Caco-2 (cell line): Measurements from ENCODE around the gene NPFFR2. TPM values are rescaled to one million over a fixed set of nuclear protein-coding genes. Genes with fewer than 3 reads are reported as not detected.
"Not testable (repeated sequence)": the region's sequence is repeated elsewhere in the genome, so short reads cannot be mapped to it uniquely, and the experiment has no call there.

Experiments used
- BruUV-seq: library from RNA; stranded (reverse); fragments of 400-500 nt; replicated peaks from 2 replicates; lab custom pipeline; 2021; lab: Mats Ljungman, UMichigan
- CTCF ChIA-PET: fragments of 300-600 bp; sonication (Branson Sonifier 250); formaldehyde crosslinking; loops from one replicate; lab custom pipeline; 2022; ENCODE audit warnings: antibody characterized with exemption; lab: Charles Lee
- POLR2A ChIA-PET: fragments of 300-600 bp; sonication (Branson Sonifier 250); formaldehyde crosslinking; loops from one replicate; lab custom pipeline; 2022; ENCODE audit warnings: antibody characterized with exemption; lab: Charles Lee
- DNase-seq, 2 experiments: peaks; one replicate each; pipeline versions ENCODE4 v3.0.0 to v3.0.0-alpha.2; 2020 to 2022
- H3K27me3 ChIP-seq: replicated peaks from 2 replicates; pipeline ENCODE4 v1.6.0; 2011; ENCODE audit warnings: low read length; ENCODE audit not compliant: control insufficient read depth, insufficient read depth
- H3K36me3 ChIP-seq: 2 replicates; pipeline ENCODE4 v1.5.1; 2011; ENCODE audit warnings: low read length; ENCODE audit not compliant: control insufficient read depth, insufficient read depth
- H3K4me1 ChIP-seq: fragments of 250-450 bp; sonication (Bioruptor Pico); 2 replicates; pipeline ENCODE4 v1.5.1; 2020; ENCODE audit warnings: mild to moderate bottlenecking
- H3K4me3 ChIP-seq: 2 replicates; pipeline ENCODE4 v1.5.1; 2011; ENCODE audit warnings: low read depth, mild to moderate bottlenecking, control low read depth, low read length
- H3K9me3 ChIP-seq: fragments of 250-450 bp; sonication (Bioruptor Pico); 2 replicates; pipeline ENCODE4 v1.5.1; 2020; ENCODE audit warnings: mild to moderate bottlenecking, moderate library complexity
- H3K27ac Mint-ChIP-seq: one replicate; pipeline ENCODE4 v1.8.0; 2022; ENCODE audit warnings: mixed read lengths; ENCODE audit not compliant: unreplicated experiment
- H3K27me3 Mint-ChIP-seq: one replicate; pipeline ENCODE4 v1.8.0; 2022; ENCODE audit warnings: mixed read lengths; ENCODE audit not compliant: insufficient read depth, unreplicated experiment
- H3K36me3 Mint-ChIP-seq: one replicate; pipeline ENCODE4 v1.8.0; 2022; ENCODE audit warnings: mild to moderate bottlenecking, mixed read lengths; ENCODE audit not compliant: insufficient read depth, unreplicated experiment
- H3K4me1 Mint-ChIP-seq: one replicate; pipeline ENCODE4 v1.8.0; 2022; ENCODE audit warnings: low read depth, mixed read lengths; ENCODE audit not compliant: unreplicated experiment
- H3K4me3 Mint-ChIP-seq: one replicate; pipeline ENCODE4 v1.8.0; 2022; ENCODE audit warnings: mild to moderate bottlenecking, moderate library complexity, mixed read lengths; ENCODE audit not compliant: unreplicated experiment
- H3K9me3 Mint-ChIP-seq: one replicate; pipeline ENCODE4 v1.8.0; 2022; ENCODE audit warnings: mixed read lengths; ENCODE audit not compliant: unreplicated experiment
- CTCF ChIP-seq, 2 experiments: fragments of 200-600 bp in 1 of 2; IDR thresholded peaks; 1 replicate in 1 of 2; 2 replicates in 1 of 2; pipeline versions ENCODE4 v1.5.1 to v1.8.0; 2011 to 2022; ENCODE audit warnings: antibody characterized with exemption in 1 of 2, control low read depth in 1 of 2, inconsistent platforms in 1 of 2, low read depth in 1 of 2, low read length in 1 of 2, mild to moderate bottlenecking in 1 of 2, moderate library complexity in 1 of 2; ENCODE audit not compliant: insufficient read depth in 1 of 2, severe bottlenecking in 1 of 2, unreplicated experiment in 1 of 2
- intact Hi-C: fragments of 100-400 bp; cut with micrococcal nuclease; formaldehyde crosslinking; loops from one replicate; pipeline ENCODE4 v1.10.0; 2022; ENCODE audit not compliant: unreplicated experiment
- total RNA-seq: library from RNA; stranded (reverse); gene quantifications from 2 replicates; pipeline ENCODE4 v1.2.3, GENCODE V29; 2022

Gene NPFFR2
- total RNA-seq, 1 experiment from 2014 or later, result not detected

- peaks cover 8% of the 10 kb centered on the region; the same call in 1 of the 2 replicates for H3K4me1 ChIP-seq
- H3K9me3 Mint-ChIP-seq, result no peaks in the 10 kb centered on the region
- H3K27me3 Mint-ChIP-seq, result no peaks in the 10 kb centered on the region
- H3K4me3 Mint-ChIP-seq, result no peak overlapping the region
- no peak for TF ChIP-seq CTCF (IDR thresholded peaks at IDR 0.05; ENCODE audit: insufficient read depth in 1 of 2, low read depth in 1 of 2, low read length in 1 of 2, severe bottlenecking in 1 of 2, unreplicated experiment in 1 of 2)
- H3K4me1 Mint-ChIP-seq, result peaks cover 30% of the 10 kb centered on the region
- no peaks in the 10 kb centered on the region for H3K27me3 ChIP-seq
- peak; percentile 7 to 35 for DNase-seq
- no TSS peak for BruUV-seq
- H3K27ac Mint-ChIP-seq, result no peak overlapping the region
- POLR2A ChIA-PET, result no interaction called here
- H3K9me3 ChIP-seq, result no peaks in the 10 kb centered on the region
- CTCF ChIA-PET, result no interaction called here
- intact Hi-C loops, result no loop called here
- H3K4me3 ChIP-seq, result no peak overlapping the region
- no peaks in the 10 kb centered on the region for H3K36me3 Mint-ChIP-seq
- no peaks in the 10 kb centered on the region for H3K36me3 ChIP-seq
Observed at GRCh38 chr4:72084587-72085011, 52.8 kb downstream of the NPFFR2 start.

GRCh38 chr4:72090606-72091005 is 58.8 kb downstream of the NPFFR2 start:
- DNase-seq, H3K4me3 ChIP-seq, H3K27me3 ChIP-seq, H3K4me1 ChIP-seq, H3K9me3 ChIP-seq, H3K27ac Mint-ChIP-seq, CTCF ChIA-PET, BruUV-seq, H3K27me3 Mint-ChIP-seq, H3K4me3 Mint-ChIP-seq, H3K36me3 ChIP-seq, H3K9me3 Mint-ChIP-seq, intact Hi-C loops, POLR2A ChIA-PET, H3K36me3 Mint-ChIP-seq: not testable (repeated sequence)
- peaks cover 10% of the 10 kb centered on the region for H3K4me1 Mint-ChIP-seq

- intact Hi-C loops, result no loop called here
- BruUV-seq, result no TSS peak
- Histone ChIP-seq H3K4me1 (no peaks in the 10 kb centered on the region), H3K4me3 (no peak overlapping the region), H3K27me3 (no peaks in the 10 kb centered on the region), H3K9me3 (no peaks in the 10 kb centered on the region; the same call in 1 of the 2 replicates), H3K36me3 (no peaks in the 10 kb centered on the region)
- no peak for TF ChIP-seq CTCF (IDR thresholded peaks at IDR 0.05; ENCODE audit: insufficient read depth in 1 of 2, low read depth in 1 of 2, low read length in 1 of 2, severe bottlenecking in 1 of 2, unreplicated experiment in 1 of 2)
- no peaks in the 10 kb centered on the region for H3K4me1 Mint-ChIP-seq
- H3K9me3 Mint-ChIP-seq, result no peaks in the 10 kb centered on the region
- no peaks in the 10 kb centered on the region for H3K36me3 Mint-ChIP-seq
- ChIA-PET CTCF (no interaction called here), POLR2A (no interaction called here)
- DNase-seq, result no peak
- no peaks in the 10 kb centered on the region for H3K27me3 Mint-ChIP-seq
- no peak overlapping the region for H3K4me3 Mint-ChIP-seq
- H3K27ac Mint-ChIP-seq, result no peak overlapping the region
Observed at GRCh38 chr4:72094059-72094797, 62.4 kb downstream of the NPFFR2 start.
